ENCODE results near the gene MAPK14. TPM values are rescaled to one million over a fixed set of nuclear protein-coding genes. Genes with fewer than 3 reads are reported as not detected.
A peak's percentile ranks its signal among the peaks of the same experiment; 100 is the strongest.

Gene MAPK14
- polyA plus RNA-seq, 3 donors from 2014 or later = 34.4 to 71.8 (median 44.6) TPM

DNA sequence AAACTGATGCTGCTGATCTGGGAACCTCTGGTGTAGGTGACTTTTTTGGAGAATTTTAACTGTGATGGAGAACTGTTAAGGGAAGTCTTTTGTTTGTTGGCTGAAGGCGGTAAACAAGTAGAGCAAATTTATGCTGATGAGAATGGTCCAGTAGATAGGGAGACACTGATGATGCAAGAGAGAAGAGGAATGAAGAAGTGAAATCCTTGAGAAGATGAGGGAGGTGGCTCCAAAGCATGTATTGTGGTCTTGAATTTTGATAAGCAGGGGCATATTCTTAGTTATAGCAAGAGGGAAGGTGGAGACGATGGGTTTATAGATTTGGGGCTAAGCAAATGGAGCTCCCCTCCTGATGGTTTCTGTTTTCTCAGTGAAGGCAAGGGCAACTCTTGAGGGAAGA, 22.0 kb downstream of the MAPK14 start:
- no peak for DNase-seq
- H3K4me1 Mint-ChIP-seq = peaks cover 12 to 19% of the 10 kb centered on the region in 2 donors
- H3K27ac Mint-ChIP-seq = no peak overlapping the region
- H3K9me3 Mint-ChIP-seq = no peaks in the 10 kb centered on the region
- peaks cover 0 to 5% (median 0%) of the 10 kb centered on the region in 3 donors for H3K36me3 Mint-ChIP-seq
- H3K4me3 Mint-ChIP-seq = no peak overlapping the region
- H3K27me3 Mint-ChIP-seq (ENCODE audit: low read depth in 3 of 3) = no peaks in the 10 kb centered on the region

GRCh38 chr6:36050305-36050704, 22.7 kb downstream of the MAPK14 start:
- Mint-ChIP-seq H3K4me3 (no peak overlapping the region), H3K4me1 (peaks cover 16 to 19% of the 10 kb centered on the region in 2 donors), H3K9me3 (no peaks in the 10 kb centered on the region), H3K27ac (no peak overlapping the region), H3K27me3 (ENCODE audit: low read depth in 3 of 3) (no peaks in the 10 kb centered on the region), H3K36me3 (peaks cover 0 to 5% (median 0%) of the 10 kb centered on the region in 3 donors)
- DNase-seq = no peak

DNA sequence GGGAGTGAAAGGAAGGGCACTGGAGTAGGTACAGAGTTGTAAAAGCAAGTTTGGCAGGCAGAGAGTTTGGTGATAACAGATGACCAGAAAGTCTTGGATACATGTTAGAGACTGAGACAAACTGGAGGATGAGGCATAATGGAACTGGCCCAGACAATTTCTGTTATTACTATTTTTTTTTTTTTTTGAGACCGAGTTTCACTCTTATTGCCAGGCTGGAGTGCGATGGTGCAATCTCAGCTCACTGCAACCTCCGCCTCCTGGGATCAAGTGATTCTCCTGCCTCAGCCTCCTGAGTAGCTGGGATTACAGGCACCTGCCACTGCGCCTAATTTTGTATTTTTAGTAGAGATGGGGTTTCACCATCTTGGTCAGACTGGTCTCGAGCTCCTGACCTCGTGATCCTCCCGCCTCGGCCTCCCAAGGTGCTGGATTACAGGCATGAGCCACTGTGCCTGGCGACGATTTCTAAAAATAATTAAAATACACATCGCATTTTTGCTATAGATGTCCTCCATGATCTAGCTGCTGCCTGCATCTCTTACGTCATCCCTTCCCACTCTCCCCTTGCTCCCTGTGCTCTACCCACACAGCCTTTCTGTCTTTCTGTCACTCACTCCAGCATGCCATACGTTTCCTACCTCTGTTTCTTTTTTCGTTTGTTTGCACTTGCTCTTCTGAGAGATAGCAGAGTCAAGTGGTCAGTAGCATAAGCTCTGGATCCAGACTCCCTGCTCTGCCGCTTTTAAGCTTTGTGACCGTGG, 23.5 kb downstream of the MAPK14 start:
- DNase-seq = no peak
- Mint-ChIP-seq H3K27me3 (ENCODE audit: low read depth in 3 of 3) (no peaks in the 10 kb centered on the region), H3K27ac (no peak overlapping the region), H3K36me3 (peaks cover 0 to 5% (median 0%) of the 10 kb centered on the region in 3 donors), H3K9me3 (no peaks in the 10 kb centered on the region), H3K4me1 (peaks cover 18 to 24% of the 10 kb centered on the region in 2 donors), H3K4me3 (no peak overlapping the region)

GRCh38 chr6:36052097-36052496, 24.5 kb downstream of the MAPK14 start:
- peaks cover 0 to 1% (median 0%) of the 10 kb centered on the region in 3 donors for H3K36me3 Mint-ChIP-seq
- H3K4me1 Mint-ChIP-seq = peaks cover 19 to 27% of the 10 kb centered on the region in 2 donors
- H3K9me3 Mint-ChIP-seq = no peaks in the 10 kb centered on the region
- no peak overlapping the region for H3K4me3 Mint-ChIP-seq
- DNase-seq = no peak
- H3K27me3 Mint-ChIP-seq (ENCODE audit: low read depth in 3 of 3) = no peaks in the 10 kb centered on the region
- H3K27ac Mint-ChIP-seq = no peak overlapping the region

GRCh38 chr6:36053878-36054277, 26.3 kb downstream of the MAPK14 start:
- H3K36me3 Mint-ChIP-seq = no peaks in the 10 kb centered on the region
- H3K27me3 Mint-ChIP-seq (ENCODE audit: low read depth in 3 of 3) = no peaks in the 10 kb centered on the region
- H3K27ac Mint-ChIP-seq = no peak overlapping the region
- H3K4me3 Mint-ChIP-seq = no peak overlapping the region
- peaks cover 22 to 37% of the 10 kb centered on the region in 2 donors for H3K4me1 Mint-ChIP-seq
- DNase-seq = no peak
- H3K9me3 Mint-ChIP-seq = no peaks in the 10 kb centered on the region

DNA sequence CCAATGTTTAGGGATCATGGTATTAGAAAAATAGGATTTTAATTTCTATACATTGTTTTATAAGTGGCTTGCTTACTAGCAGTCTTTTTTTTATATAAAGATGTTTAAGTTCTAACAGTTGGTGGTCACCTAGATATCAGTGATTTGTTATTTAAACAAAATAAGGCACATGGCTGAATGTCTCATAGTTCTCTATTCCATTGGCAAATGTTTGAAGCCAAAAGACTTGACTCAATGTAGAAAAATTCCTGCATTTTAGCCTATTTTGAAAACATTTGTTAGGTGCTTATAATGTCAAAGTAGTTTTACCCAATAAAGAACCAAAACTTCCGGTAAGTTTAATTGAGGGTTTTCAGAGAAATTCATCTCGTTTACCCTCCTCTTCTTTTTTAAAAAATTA, 26.8 kb downstream of the MAPK14 start:
- peaks cover 24 to 41% of the 10 kb centered on the region in 2 donors for H3K4me1 Mint-ChIP-seq

GRCh38 chr6:36054956-36055355, 27.3 kb downstream of the MAPK14 start:
- Mint-ChIP-seq H3K4me1 (peaks cover 27 to 46% of the 10 kb centered on the region in 2 donors), H3K27me3 (ENCODE audit: low read depth in 3 of 3) (no peaks in the 10 kb centered on the region), H3K27ac (peak overlapping the region in 3 of 6 donors; percentile 17 to 43 (median 24)), H3K4me3 (no peak overlapping the region), H3K36me3 (peaks cover 4 to 5% (median 4%) of the 10 kb centered on the region in 3 donors), H3K9me3 (no peaks in the 10 kb centered on the region)
- DNase-seq = no peak

More for the DNA sequence above, 26.8 kb downstream of the MAPK14 start:
- Mint-ChIP-seq H3K9me3 (no peaks in the 10 kb centered on the region), H3K4me3 (no peak overlapping the region), H3K36me3 (peaks cover 2 to 3% (median 3%) of the 10 kb centered on the region in 3 donors), H3K27ac (peak overlapping the region in 1 of 6 donors; percentile 17), H3K27me3 (ENCODE audit: low read depth in 3 of 3) (no peaks in the 10 kb centered on the region)
- DNase-seq = no peak

- H3K27me3 Mint-ChIP-seq (ENCODE audit: low read depth in 3 of 3) = no peaks in the 10 kb centered on the region
- H3K27ac Mint-ChIP-seq = peak overlapping the region in 4 of 6 donors; percentile 1 to 45 (median 38)
- H3K9me3 Mint-ChIP-seq = no peaks in the 10 kb centered on the region
- no peak overlapping the region for H3K4me3 Mint-ChIP-seq
- DNase-seq = no peak
- peaks cover 31 to 58% of the 10 kb centered on the region in 2 donors for H3K4me1 Mint-ChIP-seq
- peaks cover 5 to 15% (median 11%) of the 10 kb centered on the region in 3 donors for H3K36me3 Mint-ChIP-seq
Observed at GRCh38 chr6:36056178-36056577, 28.6 kb downstream of the MAPK14 start.

GRCh38 chr6:36061236-36061635, 33.6 kb downstream of the MAPK14 start:
- H3K27me3 Mint-ChIP-seq (ENCODE audit: low read depth in 3 of 3) = no peaks in the 10 kb centered on the region
- H3K4me1 Mint-ChIP-seq = peaks cover 54 to 86% of the 10 kb centered on the region in 2 donors

GRCh38 chr6:36062247-36062646, 34.6 kb downstream of the MAPK14 start:
- no peaks in the 10 kb centered on the region for H3K27me3 Mint-ChIP-seq (ENCODE audit: low read depth in 3 of 3)

More at GRCh38 chr6:36061236-36061635, 33.6 kb downstream of the MAPK14 start:
- Mint-ChIP-seq H3K36me3 (peaks cover 5 to 15% (median 11%) of the 10 kb centered on the region in 3 donors), H3K4me3 (no peak overlapping the region), H3K9me3 (no peaks in the 10 kb centered on the region), H3K27ac (peak overlapping the region in 1 of 6 donors; percentile 14)
- no peak for DNase-seq

DNA sequence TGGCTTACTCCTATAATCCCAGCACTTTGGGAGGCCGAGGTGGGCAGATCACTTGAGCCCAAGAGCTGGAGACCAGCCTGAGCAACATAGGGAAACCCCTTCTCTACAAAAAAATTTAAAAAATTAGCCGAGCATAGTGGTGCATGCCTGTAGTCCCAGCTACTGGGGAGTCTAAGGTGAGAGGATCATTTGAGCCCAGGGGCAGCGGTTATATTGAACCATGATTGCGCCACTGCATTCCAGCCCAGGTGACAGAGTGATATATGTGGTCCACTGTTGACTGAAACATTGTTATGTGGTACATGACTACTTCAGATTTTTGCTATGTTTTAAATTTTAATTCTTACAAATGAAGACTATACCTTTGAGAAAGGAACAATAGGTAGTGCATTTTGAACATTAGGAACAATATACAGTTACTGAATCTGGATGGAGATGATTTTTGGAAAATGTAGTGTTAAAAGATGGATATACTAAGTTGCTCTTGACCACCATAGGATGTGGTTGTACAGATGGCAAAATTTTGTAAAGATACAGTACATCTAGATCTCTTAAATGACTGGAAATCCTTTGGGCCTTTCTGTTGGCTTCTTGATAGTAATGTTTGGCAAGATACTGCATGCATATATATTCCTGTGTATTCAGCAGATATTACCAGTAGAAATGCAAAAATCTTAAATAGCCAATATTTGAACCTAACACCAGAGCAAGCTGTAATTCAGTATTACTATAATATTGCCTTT, 35.9 kb downstream of the MAPK14 start:
- Mint-ChIP-seq H3K9me3 (no peaks in the 10 kb centered on the region), H3K4me1 (peaks cover 62 to 86% of the 10 kb centered on the region in 2 donors), H3K27ac (peak overlapping the region in 1 of 6 donors; percentile 46)

More at GRCh38 chr6:36062247-36062646, 34.6 kb downstream of the MAPK14 start:
- Mint-ChIP-seq H3K4me1 (peaks cover 56 to 86% of the 10 kb centered on the region in 2 donors), H3K27ac (peak overlapping the region in 1 of 6 donors; percentile 23), H3K4me3 (no peak overlapping the region), H3K36me3 (peaks cover 5 to 15% (median 11%) of the 10 kb centered on the region in 3 donors), H3K9me3 (no peaks in the 10 kb centered on the region)
- DNase-seq = no peak

DNA sequence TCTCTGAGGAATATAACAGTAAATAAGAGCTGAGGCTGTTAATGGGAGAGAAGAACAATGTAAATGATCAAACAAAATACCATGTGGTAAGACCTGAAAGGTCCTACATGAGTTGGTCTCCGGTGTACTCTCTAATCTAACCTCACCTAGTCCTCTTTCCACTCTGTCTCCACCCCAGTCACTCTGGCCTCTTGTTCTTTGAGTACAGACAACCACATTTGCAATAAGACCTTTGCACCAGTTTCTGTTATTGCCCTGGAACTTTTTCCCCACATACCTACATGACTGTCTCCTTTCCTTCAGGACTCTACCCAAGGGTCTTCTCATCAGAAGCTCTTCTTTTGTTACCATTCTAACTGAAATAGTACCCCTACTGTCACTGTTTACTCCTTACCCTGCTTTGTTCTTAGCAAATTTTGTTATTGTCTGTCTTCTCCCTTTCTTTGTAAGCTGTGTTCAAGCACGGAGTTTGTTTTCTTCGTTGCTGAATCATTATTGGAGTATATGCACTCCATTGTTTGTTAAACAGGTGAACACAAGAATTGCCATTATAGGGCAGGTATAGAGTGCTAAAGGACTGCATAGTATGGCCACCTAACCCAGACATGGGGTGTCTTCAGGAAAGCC, 37.3 kb downstream of the MAPK14 start:
- H3K27me3 Mint-ChIP-seq (ENCODE audit: low read depth in 3 of 3) = no peaks in the 10 kb centered on the region
- no peak for DNase-seq
- peaks cover 0 to 11% (median 7%) of the 10 kb centered on the region in 3 donors for H3K36me3 Mint-ChIP-seq
- H3K4me3 Mint-ChIP-seq = peak overlapping the region in 1 of 5 donors; percentile 3
- no peaks in the 10 kb centered on the region for H3K9me3 Mint-ChIP-seq
- peak overlapping the region; percentile 15 to 60 (median 22) for H3K27ac Mint-ChIP-seq
- peaks cover 69 to 91% of the 10 kb centered on the region in 2 donors for H3K4me1 Mint-ChIP-seq

More for the DNA sequence above, 35.9 kb downstream of the MAPK14 start:
- Mint-ChIP-seq H3K36me3 (peaks cover 5 to 15% (median 11%) of the 10 kb centered on the region in 3 donors), H3K4me3 (no peak overlapping the region), H3K27me3 (ENCODE audit: low read depth in 3 of 3) (no peaks in the 10 kb centered on the region)
- DNase-seq = no peak

- Mint-ChIP-seq H3K36me3 (peaks cover 0 to under 1% (median 0%) of the 10 kb centered on the region in 3 donors), H3K4me3 (no peak overlapping the region), H3K9me3 (no peaks in the 10 kb centered on the region), H3K27ac (peak overlapping the region in 4 of 6 donors; percentile 20 to 39 (median 30)), H3K27me3 (ENCODE audit: low read depth in 3 of 3) (no peaks in the 10 kb centered on the region), H3K4me1 (peaks cover 72 to 89% of the 10 kb centered on the region in 2 donors)
- DNase-seq = no peak
Observed at GRCh38 chr6:36065916-36066315, 38.3 kb downstream of the MAPK14 start.

Data from immature natural killer cell (primary cell).